ENCODE measurements around the gene VLDLR.

Gene VLDLR

DNA sequence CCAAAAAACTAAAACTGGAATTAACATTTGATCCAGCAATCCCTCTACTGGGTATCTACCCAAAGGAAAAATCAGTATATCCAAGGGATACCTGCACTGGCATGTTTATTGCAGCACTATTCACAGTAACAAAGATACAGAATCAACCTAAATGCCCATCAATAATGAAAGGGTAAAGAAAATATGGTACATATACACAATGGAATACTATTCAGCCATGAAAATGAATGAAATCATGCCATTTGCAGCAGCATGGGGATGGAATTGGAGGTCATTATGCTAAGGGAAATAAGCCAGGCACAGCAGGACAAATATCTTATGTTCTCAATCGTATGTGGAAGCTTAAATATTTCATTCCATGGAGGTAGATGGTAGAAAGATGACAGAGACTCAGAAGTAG is 9.7 kb downstream of the VLDLR start:
- TF ChIP-seq GATA1 (IDR thresholded peaks at IDR 0.05; ENCODE audit: low read depth, low read length) (no peak), POLR2A (IDR thresholded peaks at IDR 0.05; ENCODE audit: low read length) (no peak)
- DNase-seq, result no peak

DNA sequence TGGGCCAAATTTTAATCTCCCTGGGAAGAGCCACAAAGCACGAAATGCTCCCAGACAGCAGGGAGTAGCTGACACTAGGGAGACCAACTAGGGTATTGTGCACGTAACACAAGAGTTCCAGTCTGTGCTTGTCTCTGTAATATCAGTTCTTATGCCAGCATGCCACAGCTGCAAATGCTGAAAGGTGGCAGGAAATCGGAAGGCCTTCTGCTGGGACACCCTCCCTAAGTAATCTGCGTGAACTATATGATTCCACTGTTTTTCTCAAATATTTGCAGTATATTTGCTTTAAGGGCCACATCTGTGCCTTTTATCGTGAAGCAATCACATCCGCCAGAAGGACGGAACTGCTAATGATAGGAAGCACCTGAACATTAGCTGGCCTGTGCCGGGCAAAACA is 12.6 kb downstream of the VLDLR start:
- TF ChIP-seq POLR2A (IDR thresholded peaks at IDR 0.05; ENCODE audit: low read length) (no peak), GATA1 (IDR thresholded peaks at IDR 0.05; ENCODE audit: low read depth, low read length) (no peak)
- no peak for DNase-seq

DNA sequence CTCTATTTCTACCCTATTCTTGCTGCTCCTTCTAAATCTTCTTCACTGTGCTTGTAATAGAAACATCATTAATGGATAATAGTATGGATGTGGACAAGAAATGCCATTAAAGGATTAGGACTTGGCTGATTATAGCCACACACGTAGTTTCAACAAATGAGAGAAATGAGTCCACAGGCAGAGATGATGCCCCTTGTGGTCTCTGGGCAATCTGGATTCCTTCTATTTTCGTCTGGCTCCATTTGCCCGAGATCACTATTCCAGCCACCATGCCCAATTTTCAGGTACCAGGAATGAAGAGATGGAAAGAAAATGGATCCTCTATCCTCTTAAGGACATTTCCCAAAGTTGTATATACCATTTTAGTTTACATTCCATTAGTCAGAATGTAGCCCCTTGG is 13.2 kb downstream of the VLDLR start:
- no peak for TF ChIP-seq GATA1 (IDR thresholded peaks at IDR 0.05; ENCODE audit: low read depth, low read length)
- TF ChIP-seq POLR2A (IDR thresholded peaks at IDR 0.05; ENCODE audit: low read length), result no peak
- DNase-seq, result no peak

DNA sequence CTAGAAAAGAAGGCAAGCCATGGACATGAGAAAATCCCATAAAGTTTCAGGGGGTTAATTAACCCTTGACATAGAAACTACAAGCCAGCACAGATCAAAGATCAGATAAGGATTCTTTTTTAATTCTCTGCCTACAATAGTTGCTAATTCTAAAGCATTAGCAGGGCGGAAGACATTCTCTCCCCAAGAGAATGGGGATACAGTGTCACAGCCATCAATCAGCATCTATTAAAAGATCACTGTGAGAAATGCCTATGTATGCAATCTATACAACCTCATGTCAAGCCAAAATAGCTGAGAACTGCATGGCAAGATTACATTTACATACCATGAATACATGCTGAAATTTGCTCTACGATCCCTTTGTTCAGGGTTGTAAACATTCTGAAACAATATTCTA is 14.3 kb downstream of the VLDLR start:
- no peak for DNase-seq
- no peak for TF ChIP-seq POLR2A (IDR thresholded peaks at IDR 0.05; ENCODE audit: low read length)
- no peak for TF ChIP-seq GATA1 (IDR thresholded peaks at IDR 0.05; ENCODE audit: low read depth, low read length)

DNA sequence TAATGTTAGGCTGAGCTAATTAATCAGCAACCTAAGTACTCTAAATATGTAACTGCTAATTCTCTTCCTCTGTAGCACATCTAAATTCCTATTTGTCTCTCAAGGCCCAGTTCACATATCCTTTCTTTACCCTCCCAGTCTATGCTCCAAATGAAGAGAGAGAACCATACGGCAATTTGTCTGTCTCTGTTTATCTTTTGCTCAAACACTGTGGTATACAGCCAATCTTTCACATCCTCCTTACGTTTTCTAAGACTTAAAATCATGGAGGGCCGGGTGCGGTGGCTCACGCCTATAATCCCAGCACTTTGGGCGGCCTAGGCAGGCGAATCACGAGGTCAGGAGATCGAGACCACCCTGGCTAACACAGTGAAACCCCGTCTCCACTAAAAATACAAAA is 15.8 kb downstream of the VLDLR start:
- no peak for TF ChIP-seq POLR2A (IDR thresholded peaks at IDR 0.05; ENCODE audit: low read length)
- TF ChIP-seq GATA1 (IDR thresholded peaks at IDR 0.05; ENCODE audit: low read depth, low read length), result no peak
- DNase-seq, result no peak

DNA sequence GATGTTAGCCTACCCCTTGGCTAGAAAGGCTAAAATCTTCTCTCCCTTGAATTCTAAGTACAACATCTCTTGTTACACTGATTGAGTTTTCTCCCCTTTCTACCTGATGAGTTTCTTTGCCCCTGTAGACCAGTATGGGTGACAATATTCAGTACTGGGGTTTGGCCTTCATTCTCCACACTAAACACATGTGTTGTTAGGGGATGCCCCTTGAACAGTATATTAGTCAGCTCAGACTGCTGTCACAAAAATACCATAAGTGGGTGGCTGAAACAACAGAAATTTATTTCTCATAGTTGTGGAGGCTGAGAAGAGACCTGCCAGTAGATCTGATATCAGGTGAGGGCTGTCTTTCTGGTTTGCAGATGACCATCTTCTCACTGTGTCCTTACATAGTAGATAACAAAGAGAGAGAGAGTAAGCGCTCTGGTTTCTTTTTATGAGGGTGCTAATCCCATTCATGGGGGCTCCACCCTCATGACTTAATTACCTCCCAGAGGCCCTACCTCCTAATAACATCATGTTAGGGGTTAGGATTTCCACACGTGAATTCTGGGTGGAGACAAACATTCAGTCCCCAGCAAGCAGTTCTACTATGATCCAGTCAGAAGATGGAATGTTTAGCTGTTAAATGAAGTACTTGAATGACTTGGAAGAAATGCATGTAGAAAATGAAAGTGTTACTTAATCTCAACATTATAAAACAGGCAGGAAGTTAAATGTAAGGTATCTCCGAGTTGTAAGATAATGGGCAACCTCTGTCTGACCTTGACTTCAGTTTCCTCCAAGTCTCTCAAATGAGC is 17.5 kb downstream of the VLDLR start:
- TF ChIP-seq POLR2A (IDR thresholded peaks at IDR 0.05; ENCODE audit: low read length), result no peak
- TF ChIP-seq GATA1 (IDR thresholded peaks at IDR 0.05; ENCODE audit: low read depth, low read length), result no peak
- no peak for DNase-seq

DNA sequence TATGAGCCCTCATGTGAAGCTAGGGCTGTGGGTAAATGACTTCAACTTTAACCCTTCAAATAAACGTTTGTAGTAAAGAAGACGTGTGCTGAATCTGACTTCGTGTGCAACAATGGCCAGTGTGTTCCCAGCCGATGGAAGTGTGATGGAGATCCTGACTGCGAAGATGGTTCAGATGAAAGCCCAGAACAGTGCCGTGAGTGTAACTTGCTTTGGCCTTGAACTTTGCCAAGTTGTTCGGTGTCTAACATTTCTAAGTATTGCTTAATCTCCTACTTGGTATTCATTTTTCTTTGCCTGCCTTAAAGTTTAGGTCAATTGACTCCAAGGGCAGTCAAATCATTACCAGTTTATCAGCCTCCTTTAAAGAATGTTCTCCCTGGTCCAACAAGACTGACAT is 18.2 kb downstream of the VLDLR start:
- TF ChIP-seq GATA1 (IDR thresholded peaks at IDR 0.05; ENCODE audit: low read depth, low read length) (no peak), POLR2A (IDR thresholded peaks at IDR 0.05; ENCODE audit: low read length) (no peak)
- DNase-seq, result no peak

DNA sequence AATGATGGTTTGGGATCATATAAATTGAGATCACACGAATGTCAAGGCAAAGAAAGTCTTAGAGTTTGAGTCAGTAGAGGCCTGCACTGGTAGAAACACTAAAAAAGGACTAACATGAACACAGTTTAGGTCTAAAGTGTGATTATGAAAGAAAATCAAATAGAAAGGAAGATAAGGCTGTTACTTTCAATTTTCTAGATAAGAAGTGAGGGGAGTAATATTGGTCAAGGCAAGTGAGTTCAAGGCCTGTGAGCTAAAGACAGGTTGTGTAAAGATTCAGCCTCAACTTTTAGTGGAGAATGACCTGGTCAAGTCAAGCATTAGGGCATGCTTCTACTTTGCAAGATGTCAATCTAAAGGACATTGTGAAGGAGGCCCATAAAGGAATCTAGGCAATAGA is 19.0 kb downstream of the VLDLR start:
- no peak for TF ChIP-seq GATA1 (IDR thresholded peaks at IDR 0.05; ENCODE audit: low read depth, low read length)
- TF ChIP-seq POLR2A (IDR thresholded peaks at IDR 0.05; ENCODE audit: low read length), result no peak
- DNase-seq, result no peak

DNA sequence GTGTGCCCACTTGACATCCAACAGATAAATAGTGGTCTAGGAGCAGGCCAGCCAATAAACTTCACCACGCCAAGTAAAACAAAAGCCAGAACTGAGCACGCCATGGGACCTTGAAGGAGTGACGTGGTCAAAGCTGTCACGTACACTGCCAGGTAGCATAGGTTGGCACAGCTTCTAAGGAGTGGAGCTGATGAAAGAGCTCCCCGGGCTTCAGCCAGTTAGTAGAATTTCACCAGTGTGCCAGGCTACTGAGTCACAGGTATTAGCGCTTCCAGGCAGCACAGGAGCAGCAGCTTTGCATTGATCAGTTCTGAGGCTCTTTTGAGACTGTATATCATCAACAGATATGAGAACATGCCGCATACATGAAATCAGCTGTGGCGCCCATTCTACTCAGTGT is 19.4 kb downstream of the VLDLR start:
- DNase-seq, result no peak
- TF ChIP-seq POLR2A (IDR thresholded peaks at IDR 0.05; ENCODE audit: low read length) (no peak), GATA1 (IDR thresholded peaks at IDR 0.05; ENCODE audit: low read depth, low read length) (no peak)

DNA sequence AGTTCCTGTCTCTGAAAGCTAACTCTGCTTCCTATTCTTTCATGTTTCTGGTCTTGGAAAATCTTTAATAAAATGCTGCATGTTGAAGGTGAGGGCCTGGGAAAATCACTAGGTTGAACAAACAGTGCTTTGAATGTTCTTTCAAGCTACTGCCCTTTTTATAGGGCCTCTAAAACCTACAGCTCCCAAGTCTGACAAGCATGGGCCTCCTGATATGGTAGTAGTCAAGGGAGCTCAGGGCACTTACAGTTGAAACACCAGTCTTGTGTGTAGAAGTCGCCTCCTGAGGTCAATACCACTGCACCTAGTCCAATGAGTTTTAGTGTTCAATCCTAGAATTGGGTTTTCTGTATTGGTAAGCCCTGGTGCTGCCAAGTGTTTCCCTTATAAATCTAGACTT is 20.5 kb downstream of the VLDLR start:
- TF ChIP-seq GATA1 (IDR thresholded peaks at IDR 0.05; ENCODE audit: low read depth, low read length) (no peak), POLR2A (IDR thresholded peaks at IDR 0.05; ENCODE audit: low read length) (no peak)
- no peak for DNase-seq

DNA sequence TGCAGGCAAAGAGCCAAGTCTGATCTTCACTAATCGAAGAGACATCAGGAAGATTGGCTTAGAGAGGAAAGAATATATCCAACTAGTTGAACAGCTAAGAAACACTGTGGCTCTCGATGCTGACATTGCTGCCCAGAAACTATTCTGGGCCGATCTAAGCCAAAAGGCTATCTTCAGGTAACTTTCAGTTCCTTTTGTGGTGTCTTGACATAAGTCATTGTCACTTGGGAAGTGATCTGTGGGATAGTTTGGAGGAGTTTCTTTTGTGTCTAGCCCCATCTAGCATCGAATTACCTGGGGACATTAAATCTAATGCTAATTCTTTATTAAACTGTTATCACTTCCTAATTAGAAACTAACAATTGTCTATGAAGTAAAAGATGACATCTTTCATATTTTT is 24.0 kb downstream of the VLDLR start:
- DNase-seq, result no peak

DNA sequence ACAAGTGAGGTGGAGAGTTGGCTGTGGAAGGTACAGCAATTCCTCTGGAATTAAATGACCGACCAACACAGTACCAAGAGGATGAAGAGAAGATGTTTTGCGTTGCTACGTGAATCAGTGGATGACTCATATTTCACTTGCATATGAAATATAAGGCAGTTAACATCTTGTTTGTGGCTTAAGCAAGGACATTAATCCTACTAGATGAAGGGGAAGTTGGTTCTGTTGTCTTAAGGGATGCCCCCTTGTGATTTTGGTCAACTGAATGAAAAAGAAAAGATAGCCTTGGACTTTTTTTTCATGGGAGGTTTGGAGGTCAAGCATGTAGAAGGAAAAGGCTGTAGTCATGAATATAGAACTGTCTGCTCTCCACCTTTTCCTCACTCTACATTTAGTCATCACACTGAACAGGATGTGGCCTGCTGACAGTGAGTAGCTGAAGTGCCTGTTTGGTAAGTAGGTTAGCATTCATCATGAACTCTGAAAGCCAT is 33.9 kb downstream of the VLDLR start:
- TF ChIP-seq GATA1 (IDR thresholded peaks at IDR 0.05; ENCODE audit: low read depth, low read length) (no peak), POLR2A (IDR thresholded peaks at IDR 0.05; ENCODE audit: low read length) (no peak)
- DNase-seq, result no peak

More for the DNA sequence above, 24.0 kb downstream of the VLDLR start:
- TF ChIP-seq POLR2A (IDR thresholded peaks at IDR 0.05; ENCODE audit: low read length), result no peak
- TF ChIP-seq GATA1 (IDR thresholded peaks at IDR 0.05; ENCODE audit: low read depth, low read length), result no peak

DNA sequence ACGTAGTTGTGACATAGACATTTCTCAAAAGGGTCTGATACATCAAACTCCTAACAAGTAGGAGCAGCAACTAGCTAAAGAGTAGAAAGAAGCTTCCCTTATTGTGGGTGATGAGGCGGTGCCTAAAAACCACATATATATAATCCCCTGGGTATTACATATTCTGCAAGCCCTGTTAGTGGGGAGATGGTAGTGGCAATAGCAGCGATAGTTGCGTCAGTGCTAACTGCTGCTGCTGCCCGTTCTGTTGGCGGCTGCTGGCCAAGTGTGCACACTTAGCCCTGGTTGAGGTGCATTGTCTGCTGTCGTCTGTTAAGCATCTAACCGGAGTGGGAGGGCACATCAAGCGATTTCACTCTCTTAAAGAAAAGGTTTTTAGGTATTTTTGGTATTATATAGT is 35.8 kb downstream of the VLDLR start:
- DNase-seq, result no peak
- no peak for TF ChIP-seq GATA1 (IDR thresholded peaks at IDR 0.05; ENCODE audit: low read depth, low read length)
- no peak for TF ChIP-seq POLR2A (IDR thresholded peaks at IDR 0.05; ENCODE audit: low read length)

DNA sequence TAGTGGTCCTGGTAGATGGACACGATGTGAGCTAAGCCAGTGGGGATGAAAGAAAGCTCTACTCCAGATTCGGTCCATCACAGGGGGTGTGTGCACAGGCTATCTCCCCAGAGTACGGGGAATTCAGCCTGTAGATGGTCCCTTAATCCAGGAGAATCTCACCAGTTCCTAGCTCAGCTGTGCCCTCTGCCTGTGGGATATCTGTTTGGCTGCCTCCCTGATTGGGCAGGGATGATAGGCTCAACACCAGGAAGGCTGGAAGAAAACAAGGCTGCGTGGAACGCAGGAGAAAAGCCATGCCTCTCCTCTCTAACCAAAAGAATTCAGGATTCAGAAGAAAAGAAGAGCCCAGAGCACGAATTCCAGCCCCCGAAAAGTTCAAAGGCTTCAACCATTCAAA is 40.9 kb downstream of the VLDLR start:
- no peak for TF ChIP-seq GATA1 (IDR thresholded peaks at IDR 0.05; ENCODE audit: low read depth, low read length)
- no peak for TF ChIP-seq POLR2A (IDR thresholded peaks at IDR 0.05; ENCODE audit: low read length)
- no peak for DNase-seq

DNA sequence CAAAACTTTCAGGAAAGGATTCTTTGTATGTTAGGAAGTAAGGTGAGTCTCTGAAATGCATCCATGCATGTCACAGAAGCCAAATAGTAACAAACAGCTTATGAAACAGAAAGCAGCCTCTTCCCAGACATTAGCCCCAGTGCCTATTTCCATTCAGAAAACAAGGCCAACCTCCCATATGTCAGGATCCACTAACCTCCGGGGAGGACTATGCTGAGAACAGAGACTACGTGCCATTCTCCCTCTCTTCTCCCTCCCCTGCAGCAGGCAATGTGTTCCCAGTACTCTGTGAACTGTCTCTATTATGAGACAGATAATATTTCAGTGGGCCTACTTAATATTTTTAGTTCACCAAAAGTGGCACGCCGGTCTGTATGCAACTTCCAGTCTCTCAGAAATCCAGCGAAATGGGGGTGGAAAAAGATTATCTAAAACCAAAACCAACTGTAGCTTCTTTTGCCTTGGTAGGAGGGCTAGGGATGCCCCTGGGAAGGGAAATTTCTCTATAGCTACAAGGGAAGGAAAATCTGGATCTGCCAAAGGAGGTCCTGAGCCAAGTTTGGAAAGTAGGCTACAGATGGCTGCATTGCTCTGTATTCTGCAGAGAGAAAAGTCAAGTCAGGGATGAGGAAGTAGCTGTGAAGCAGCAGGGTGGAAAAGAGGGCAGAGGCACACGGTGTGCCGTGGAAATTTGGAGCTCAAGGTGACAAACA is 42.0 kb downstream of the VLDLR start:
- TF ChIP-seq POLR2A (IDR thresholded peaks at IDR 0.05; ENCODE audit: low read length) (no peak), GATA1 (IDR thresholded peaks at IDR 0.05; ENCODE audit: low read depth, low read length) (no peak)

More for the DNA sequence above, 42.0 kb downstream of the VLDLR start:
- DNase-seq, result no peak

All from erythroblast (primary cell).